Measurements from ENCODE around the gene CAMKV. TPM values are rescaled to one million over a fixed set of nuclear protein-coding genes. Genes with fewer than 3 reads are reported as not detected.

CAMKV gene
- total RNA-seq, 1 donor from 2014 or later, result not detected

DNA sequence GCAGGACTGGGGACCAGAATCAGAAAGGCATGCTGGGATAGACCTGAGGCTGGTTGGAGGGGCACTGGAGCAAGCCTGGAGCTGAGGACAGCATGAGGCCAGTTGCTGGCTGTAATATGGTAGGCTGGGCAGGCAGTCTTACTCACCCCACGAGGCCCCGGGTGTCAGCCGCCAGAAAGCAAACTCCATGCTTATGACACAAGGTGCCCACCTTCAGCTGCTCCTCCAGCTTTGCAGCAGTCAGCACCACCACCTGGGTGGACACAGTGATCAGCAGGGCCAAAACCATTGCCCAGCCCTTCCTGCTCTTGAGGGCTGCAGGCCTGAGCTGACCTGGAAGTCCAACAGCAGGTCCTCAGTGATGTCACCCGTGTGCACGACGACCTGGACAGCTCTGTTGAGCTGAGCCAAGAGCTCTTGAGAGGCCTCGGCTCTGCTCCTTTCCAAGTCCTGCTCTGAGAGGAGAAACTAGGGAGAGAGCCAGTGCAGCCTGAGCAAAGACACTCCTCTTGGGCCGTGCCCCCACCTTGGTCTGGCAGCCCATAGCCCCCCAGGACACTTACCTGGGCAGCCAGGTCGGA, 56.7 kb downstream of the CAMKV start:
- H3K4me3 ChIP-seq, result peak overlapping the region; percentile 40 to 55
- intact Hi-C loops (cut with DNase I), result no loop called here

More for the DNA sequence above, 56.7 kb downstream of the CAMKV start:
- TF ChIP-seq POLR2AphosphoS5 (IDR thresholded peaks at IDR 0.05; ENCODE audit: insufficient read depth in 1 of 2, low read depth in 1 of 2) (no peak), POLR2A (IDR thresholded peaks at IDR 0.05) (no peak)
- TF ChIP-seq, protein P1, sequence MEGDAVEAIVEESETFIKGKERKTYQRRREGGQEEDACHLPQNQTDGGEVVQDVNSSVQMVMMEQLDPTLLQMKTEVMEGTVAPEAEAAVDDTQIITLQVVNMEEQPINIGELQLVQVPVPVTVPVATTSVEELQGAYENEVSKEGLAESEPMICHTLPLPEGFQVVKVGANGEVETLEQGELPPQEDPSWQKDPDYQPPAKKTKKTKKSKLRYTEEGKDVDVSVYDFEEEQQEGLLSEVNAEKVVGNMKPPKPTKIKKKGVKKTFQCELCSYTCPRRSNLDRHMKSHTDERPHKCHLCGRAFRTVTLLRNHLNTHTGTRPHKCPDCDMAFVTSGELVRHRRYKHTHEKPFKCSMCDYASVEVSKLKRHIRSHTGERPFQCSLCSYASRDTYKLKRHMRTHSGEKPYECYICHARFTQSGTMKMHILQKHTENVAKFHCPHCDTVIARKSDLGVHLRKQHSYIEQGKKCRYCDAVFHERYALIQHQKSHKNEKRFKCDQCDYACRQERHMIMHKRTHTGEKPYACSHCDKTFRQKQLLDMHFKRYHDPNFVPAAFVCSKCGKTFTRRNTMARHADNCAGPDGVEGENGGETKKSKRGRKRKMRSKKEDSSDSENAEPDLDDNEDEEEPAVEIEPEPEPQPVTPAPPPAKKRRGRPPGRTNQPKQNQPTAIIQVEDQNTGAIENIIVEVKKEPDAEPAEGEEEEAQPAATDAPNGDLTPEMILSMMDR (IDR thresholded peaks at IDR 0.05), result no peak
- H3K27me3 ChIP-seq, result no peaks in the 10 kb centered on the region
- H3K4me1 ChIP-seq, result peaks cover 35% of the 10 kb centered on the region
- no peaks in the 10 kb centered on the region for H3K9me3 ChIP-seq
- H3K27ac ChIP-seq, result peak overlapping the region; percentile 65
- H3K36me3 ChIP-seq, result peaks cover 0 to 16% of the 10 kb centered on the region in 2 donors
- no peak for DNase-seq (ENCODE audit: extremely low spot score in 2 of 2)

Small RNAs within 50 kb of the gene (small RNA-seq; reads per million reads assigned to genes)
- not detected for gene RN7SL217P

Other genes starting within 250 kb of the CAMKV start
- 53.3 TPM for gene APEH, start 195.6 kb downstream of the CAMKV start, total RNA-seq
- gene MST1, start 180.4 kb downstream of the CAMKV start, total RNA-seq, result 10.8 TPM
- 25.8 TPM for gene RNF123, start 180.3 kb downstream of the CAMKV start, total RNA-seq
- not detected for gene AMIGO3, start 150.2 kb downstream of the CAMKV start, total RNA-seq
- 19.9 TPM for gene GMPPB, start 146.0 kb downstream of the CAMKV start, total RNA-seq
- gene IP6K1, start 83.4 kb downstream of the CAMKV start, total RNA-seq, result 46.2 TPM
- gene CDHR4, start 70.0 kb downstream of the CAMKV start, total RNA-seq, result not detected
- 12.5 TPM for gene INKA1, start 66.6 kb downstream of the CAMKV start, total RNA-seq
- gene UBA7, start 56.0 kb downstream of the CAMKV start, total RNA-seq, result 68.3 TPM
- 17.4 TPM for gene TRAIP, start 13.3 kb downstream of the CAMKV start, total RNA-seq
- 38.1 TPM for gene MST1R, start 34.0 kb upstream of the CAMKV start, total RNA-seq
- 10.6 TPM for gene MON1A, start 59.9 kb upstream of the CAMKV start, total RNA-seq
- 71.5 TPM for gene RBM6, start 70.2 kb upstream of the CAMKV start, total RNA-seq
- gene RBM5, start 219.0 kb upstream of the CAMKV start, total RNA-seq, result 271 TPM

All from vagina (tissue), 2 donors.